Right atrium auricular region (tissue), 2 donors: ENCODE results near the gene ROR2. TPM values are rescaled to one million over a fixed set of nuclear protein-coding genes. Genes with fewer than 3 reads are reported as not detected.
"Not testable (repeated sequence)": the region's sequence is repeated elsewhere in the genome, so short reads cannot be mapped to it uniquely, and the experiment has no call there.

Source experiments
- DNase-seq: peaks from one replicate; pipeline ENCODE4 v3.0.0-alpha.2; 2019; ENCODE audit warnings: low spot score
- H3K27ac ChIP-seq, 2 donors: fragments of 200-600 bp; sonication (generic); 1 replicate in 1 of 2; 2 replicates in 1 of 2; pipeline ENCODE4 v1.5.1; 2016 to 2019
- H3K27me3 ChIP-seq, 2 donors: fragments of 200-600 bp; sonication (generic); one replicate each; pipeline versions ENCODE4 v1.5.1 to v1.6.0; 2017 to 2019
- H3K36me3 ChIP-seq: fragments of 200-600 bp; sonication (generic); one replicate; pipeline ENCODE4 v1.5.1; 2016
- H3K4me1 ChIP-seq, 2 donors: fragments of 200-600 bp; sonication (generic); one replicate each; pipeline versions ENCODE4 v1.5.1 to v1.6.0; 2017 to 2019
- H3K4me3 ChIP-seq, 2 donors: fragments of 200-600 bp; sonication (generic); 1 replicate in 1 of 2; 2 replicates in 1 of 2; pipeline ENCODE4 v1.5.1; 2017 to 2019; ENCODE audit warnings: mild to moderate bottlenecking in 1 of 2, moderate library complexity in 1 of 2
- H3K9me3 ChIP-seq, 2 donors: fragments of 200-600 bp; sonication (generic); one replicate each; pipeline ENCODE4 v1.5.1; 2019
- total RNA-seq, 2 donors: library from RNA; depleted of rRNA; stranded (reverse); fragments of >200 nt; gene quantifications; one replicate each; pipeline ENCODE4 v1.1.0, GENCODE V29; 2016
- TF ChIP-seq, protein P1 (sequence below), 2 donors: fragments of 200-600 bp; sonication (generic); IDR thresholded peaks; one replicate each; pipeline ENCODE4 v1.5.1; 2019; ENCODE audit warnings: antibody characterized with exemption in 2 of 2

Gene ROR2
- total RNA-seq, 2 donors from 2014 or later, result 21.8 to 28.5 TPM

- Histone ChIP-seq H3K4me3 (no peak overlapping the region), H3K27me3 (no peaks in the 10 kb centered on the region), H3K36me3 (no peaks in the 10 kb centered on the region), H3K9me3 (no peaks in the 10 kb centered on the region), H3K27ac (no peak overlapping the region), H3K4me1 (no peaks in the 10 kb centered on the region)
- TF ChIP-seq, protein P1, sequence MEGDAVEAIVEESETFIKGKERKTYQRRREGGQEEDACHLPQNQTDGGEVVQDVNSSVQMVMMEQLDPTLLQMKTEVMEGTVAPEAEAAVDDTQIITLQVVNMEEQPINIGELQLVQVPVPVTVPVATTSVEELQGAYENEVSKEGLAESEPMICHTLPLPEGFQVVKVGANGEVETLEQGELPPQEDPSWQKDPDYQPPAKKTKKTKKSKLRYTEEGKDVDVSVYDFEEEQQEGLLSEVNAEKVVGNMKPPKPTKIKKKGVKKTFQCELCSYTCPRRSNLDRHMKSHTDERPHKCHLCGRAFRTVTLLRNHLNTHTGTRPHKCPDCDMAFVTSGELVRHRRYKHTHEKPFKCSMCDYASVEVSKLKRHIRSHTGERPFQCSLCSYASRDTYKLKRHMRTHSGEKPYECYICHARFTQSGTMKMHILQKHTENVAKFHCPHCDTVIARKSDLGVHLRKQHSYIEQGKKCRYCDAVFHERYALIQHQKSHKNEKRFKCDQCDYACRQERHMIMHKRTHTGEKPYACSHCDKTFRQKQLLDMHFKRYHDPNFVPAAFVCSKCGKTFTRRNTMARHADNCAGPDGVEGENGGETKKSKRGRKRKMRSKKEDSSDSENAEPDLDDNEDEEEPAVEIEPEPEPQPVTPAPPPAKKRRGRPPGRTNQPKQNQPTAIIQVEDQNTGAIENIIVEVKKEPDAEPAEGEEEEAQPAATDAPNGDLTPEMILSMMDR (IDR thresholded peaks at IDR 0.05), result no peak
- DNase-seq, result no peak
These were observed 36.2 kb upstream of the ROR2 start for GRCh38 chr9:91986248-91986647.

GRCh38 chr9:91985692-91986091 lies 35.7 kb upstream of the ROR2 start:
- no peaks in the 10 kb centered on the region for H3K9me3 ChIP-seq
- no peaks in the 10 kb centered on the region for H3K4me1 ChIP-seq
- H3K27ac ChIP-seq, result no peak overlapping the region
- no peak overlapping the region for H3K4me3 ChIP-seq
- TF ChIP-seq, protein P1 (IDR thresholded peaks at IDR 0.05), result no peak
- no peaks in the 10 kb centered on the region for H3K27me3 ChIP-seq
- no peak for DNase-seq
- no peaks in the 10 kb centered on the region for H3K36me3 ChIP-seq

- TF ChIP-seq, protein P1 (IDR thresholded peaks at IDR 0.05), result peak in 1 of 2 donors; percentile 52
- Histone ChIP-seq H3K36me3 (no peaks in the 10 kb centered on the region), H3K4me3 (no peak overlapping the region)
These were observed 28.8 kb upstream of the ROR2 start for GRCh38 chr9:91978740-91979414.

GRCh38 chr9:91975254-91975653 lies 25.2 kb upstream of the ROR2 start:
- not testable (repeated sequence) for H3K9me3 ChIP-seq, H3K27me3 ChIP-seq, H3K27ac ChIP-seq, H3K4me3 ChIP-seq, DNase-seq, H3K4me1 ChIP-seq, H3K36me3 ChIP-seq

More at GRCh38 chr9:91978740-91979414, 28.8 kb upstream of the ROR2 start:
- Histone ChIP-seq H3K9me3 (no peaks in the 10 kb centered on the region), H3K27me3 (no peaks in the 10 kb centered on the region), H3K4me1 (no peaks in the 10 kb centered on the region), H3K27ac (no peak overlapping the region)
- DNase-seq, result no peak

DNA sequence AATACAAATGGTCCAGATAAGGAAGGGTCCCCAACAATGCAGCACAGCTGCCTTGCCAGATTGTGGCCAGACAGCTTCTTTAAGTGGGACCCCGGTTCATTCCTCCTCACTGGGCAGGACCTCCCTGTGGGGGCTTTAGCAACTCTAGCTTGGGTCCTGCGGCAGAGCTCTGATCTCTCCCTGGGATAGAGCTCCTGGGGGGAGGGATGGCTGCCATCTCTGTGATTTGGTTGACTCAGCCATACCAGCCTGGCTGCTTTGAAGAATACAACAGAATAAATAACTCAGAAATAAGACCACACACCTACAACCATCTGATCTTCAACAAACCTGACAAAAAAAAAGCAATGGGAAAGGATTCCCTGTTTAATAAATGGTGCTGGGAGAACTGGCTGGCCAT lies 22.7 kb upstream of the ROR2 start:
- DNase-seq, result no peak
- no peaks in the 10 kb centered on the region for H3K27me3 ChIP-seq
- H3K27ac ChIP-seq, result no peak overlapping the region
- H3K4me3 ChIP-seq, result no peak overlapping the region
- no peaks in the 10 kb centered on the region for H3K36me3 ChIP-seq
- H3K9me3 ChIP-seq, result no peaks in the 10 kb centered on the region
- TF ChIP-seq, protein P1 (IDR thresholded peaks at IDR 0.05), result no peak
- H3K4me1 ChIP-seq, result no peaks in the 10 kb centered on the region

DNA sequence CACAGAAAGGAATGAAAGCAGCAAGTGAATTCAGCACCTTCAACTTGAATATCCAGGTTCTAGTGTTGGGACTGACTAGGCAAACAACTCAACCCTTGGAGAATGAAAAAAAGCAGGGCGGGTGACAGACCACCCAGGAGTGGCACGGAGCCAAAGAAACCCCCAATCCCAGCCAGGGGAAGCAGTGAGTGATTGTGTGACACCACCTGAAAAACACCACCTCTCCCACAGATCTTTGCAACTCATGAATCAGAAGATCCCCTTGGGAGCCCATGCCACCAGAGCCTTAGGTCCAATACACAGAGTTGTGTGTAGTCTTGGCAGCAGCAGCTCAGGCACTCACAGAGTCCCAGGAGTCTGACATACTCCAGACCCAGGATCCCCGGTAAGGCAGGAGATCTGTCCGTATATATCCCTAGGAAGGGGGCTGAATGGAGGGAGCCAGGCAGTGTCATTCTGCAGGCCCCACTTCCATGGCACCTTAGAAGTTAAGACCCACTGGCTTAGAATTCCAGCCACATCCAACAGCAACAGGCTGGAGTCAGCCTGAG lies 22.1 kb upstream of the ROR2 start:
- TF ChIP-seq, protein P1 (IDR thresholded peaks at IDR 0.05), result no peak
- Histone ChIP-seq H3K27ac (no peak overlapping the region), H3K9me3 (no peaks in the 10 kb centered on the region)

More for the DNA sequence above, 22.1 kb upstream of the ROR2 start:
- Histone ChIP-seq H3K4me1 (no peaks in the 10 kb centered on the region), H3K36me3 (no peaks in the 10 kb centered on the region), H3K4me3 (no peak overlapping the region), H3K27me3 (no peaks in the 10 kb centered on the region)
- no peak for DNase-seq
